ENCODE measurements around the gene E2F4. TPM values are rescaled to one million over a fixed set of nuclear protein-coding genes. Genes with fewer than 3 reads are reported as not detected.

Gene E2F4
- total RNA-seq, 1 donor from 2014 or later: 64.3 TPM

- Mint-ChIP-seq H3K9me3 (ENCODE audit: unreplicated experiment) (peaks cover 14% of the 10 kb centered on the region), H3K4me1 (ENCODE audit: low read depth, unreplicated experiment) (peaks cover 17% of the 10 kb centered on the region), H3K4me3 (ENCODE audit: unreplicated experiment) (no peak overlapping the region), H3K27ac (ENCODE audit: unreplicated experiment) (no peak overlapping the region), H3K36me3 (ENCODE audit: unreplicated experiment) (peaks cover 5% of the 10 kb centered on the region), H3K27me3 (ENCODE audit: unreplicated experiment) (peaks cover 35% of the 10 kb centered on the region)
- TF ChIP-seq, protein P1, sequence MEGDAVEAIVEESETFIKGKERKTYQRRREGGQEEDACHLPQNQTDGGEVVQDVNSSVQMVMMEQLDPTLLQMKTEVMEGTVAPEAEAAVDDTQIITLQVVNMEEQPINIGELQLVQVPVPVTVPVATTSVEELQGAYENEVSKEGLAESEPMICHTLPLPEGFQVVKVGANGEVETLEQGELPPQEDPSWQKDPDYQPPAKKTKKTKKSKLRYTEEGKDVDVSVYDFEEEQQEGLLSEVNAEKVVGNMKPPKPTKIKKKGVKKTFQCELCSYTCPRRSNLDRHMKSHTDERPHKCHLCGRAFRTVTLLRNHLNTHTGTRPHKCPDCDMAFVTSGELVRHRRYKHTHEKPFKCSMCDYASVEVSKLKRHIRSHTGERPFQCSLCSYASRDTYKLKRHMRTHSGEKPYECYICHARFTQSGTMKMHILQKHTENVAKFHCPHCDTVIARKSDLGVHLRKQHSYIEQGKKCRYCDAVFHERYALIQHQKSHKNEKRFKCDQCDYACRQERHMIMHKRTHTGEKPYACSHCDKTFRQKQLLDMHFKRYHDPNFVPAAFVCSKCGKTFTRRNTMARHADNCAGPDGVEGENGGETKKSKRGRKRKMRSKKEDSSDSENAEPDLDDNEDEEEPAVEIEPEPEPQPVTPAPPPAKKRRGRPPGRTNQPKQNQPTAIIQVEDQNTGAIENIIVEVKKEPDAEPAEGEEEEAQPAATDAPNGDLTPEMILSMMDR (IDR thresholded peaks at IDR 0.05; ENCODE audit: partially characterized antibody, unreplicated experiment): no peak
- DNase-seq: no peak
Observed at GRCh38 chr16:67174706-67175231, 17.2 kb upstream of the E2F4 start.

GRCh38 chr16:67176662-67177061 lies 15.3 kb upstream of the E2F4 start:
- Mint-ChIP-seq H3K4me1 (ENCODE audit: low read depth, unreplicated experiment) (peaks cover 14% of the 10 kb centered on the region), H3K27me3 (ENCODE audit: unreplicated experiment) (peaks cover 27% of the 10 kb centered on the region), H3K9me3 (ENCODE audit: unreplicated experiment) (peaks cover 14% of the 10 kb centered on the region), H3K27ac (ENCODE audit: unreplicated experiment) (no peak overlapping the region), H3K36me3 (ENCODE audit: unreplicated experiment) (peaks cover 5% of the 10 kb centered on the region), H3K4me3 (ENCODE audit: unreplicated experiment) (no peak overlapping the region)
- TF ChIP-seq, protein P1 (IDR thresholded peaks at IDR 0.05; ENCODE audit: partially characterized antibody, unreplicated experiment): no peak
- DNase-seq: no peak

DNA sequence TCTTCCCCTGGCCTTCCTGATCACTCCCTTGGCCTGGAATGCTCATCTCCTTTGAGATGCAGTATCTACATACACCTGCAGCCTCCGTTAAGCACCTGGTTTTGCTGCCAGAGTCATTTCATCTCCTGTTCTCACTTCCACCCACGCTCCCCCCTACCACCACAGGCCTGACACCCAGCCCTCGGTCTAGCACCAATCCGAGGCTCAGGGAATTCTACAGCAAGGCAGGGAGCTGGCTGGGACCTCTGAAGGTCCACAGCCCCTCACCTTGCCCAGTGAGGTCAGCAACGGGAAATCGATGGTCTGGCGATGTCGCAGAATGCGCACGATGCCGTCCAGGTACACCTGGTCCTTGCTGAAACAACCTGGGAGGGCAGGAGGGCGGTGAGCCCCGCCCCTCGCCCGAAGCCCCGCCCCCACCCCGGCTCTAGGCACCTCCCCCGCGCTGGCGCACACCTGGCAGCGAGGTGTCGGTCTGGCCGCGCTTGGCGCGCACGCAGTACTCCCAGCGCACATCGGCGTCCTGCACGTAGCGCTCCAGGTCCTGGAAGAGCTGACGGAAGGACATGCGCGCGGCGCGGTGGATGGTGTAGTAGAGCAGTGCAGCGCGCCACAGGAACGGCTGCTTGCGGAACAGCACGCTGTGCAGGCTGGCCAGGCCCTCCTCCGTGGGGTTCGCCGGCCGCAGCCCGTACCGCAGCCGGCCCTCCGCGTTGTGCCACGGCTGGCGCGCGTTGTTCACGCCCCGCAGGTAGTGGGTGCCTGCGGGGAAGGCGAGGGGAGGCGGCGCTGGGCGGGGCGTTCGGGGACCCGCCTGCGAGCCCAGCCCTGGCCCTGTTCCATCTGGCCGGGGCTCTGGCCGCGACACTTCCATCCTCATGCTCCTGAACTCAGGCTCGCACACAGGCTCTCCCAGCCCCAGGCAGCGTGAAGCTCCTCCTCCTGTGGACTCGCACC lies 13.9 kb upstream of the E2F4 start:
- Mint-ChIP-seq H3K9me3 (ENCODE audit: unreplicated experiment) (peaks cover 12% of the 10 kb centered on the region), H3K27ac (ENCODE audit: unreplicated experiment) (no peak overlapping the region), H3K27me3 (ENCODE audit: unreplicated experiment) (peaks cover 23% of the 10 kb centered on the region), H3K4me3 (ENCODE audit: unreplicated experiment) (peak overlapping the region; percentile 76), H3K36me3 (ENCODE audit: unreplicated experiment) (peaks cover 5% of the 10 kb centered on the region), H3K4me1 (ENCODE audit: low read depth, unreplicated experiment) (peaks cover 14% of the 10 kb centered on the region)
- TF ChIP-seq, protein P1 (IDR thresholded peaks at IDR 0.05; ENCODE audit: partially characterized antibody, unreplicated experiment): no peak
- DNase-seq: peak; percentile 73

GRCh38 chr16:67179421-67180080 lies 12.4 kb upstream of the E2F4 start:
- DNase-seq: no peak
- H3K4me1 Mint-ChIP-seq (ENCODE audit: low read depth, unreplicated experiment): peaks cover 11% of the 10 kb centered on the region
- no peak overlapping the region for H3K4me3 Mint-ChIP-seq (ENCODE audit: unreplicated experiment)

More at GRCh38 chr16:67179421-67180080, 12.4 kb upstream of the E2F4 start:
- Mint-ChIP-seq H3K27me3 (ENCODE audit: unreplicated experiment) (peaks cover 14% of the 10 kb centered on the region), H3K9me3 (ENCODE audit: unreplicated experiment) (peaks cover 11% of the 10 kb centered on the region), H3K36me3 (ENCODE audit: unreplicated experiment) (peaks cover 5% of the 10 kb centered on the region), H3K27ac (ENCODE audit: unreplicated experiment) (no peak overlapping the region)
- TF ChIP-seq, protein P1 (IDR thresholded peaks at IDR 0.05; ENCODE audit: partially characterized antibody, unreplicated experiment): no peak

All from glutamatergic neuron (in vitro differentiated cells).